Measurements from ENCODE around the gene SNRNP70. TPM values are rescaled to one million over a fixed set of nuclear protein-coding genes. Genes with fewer than 3 reads are reported as not detected.

SNRNP70 gene
- total RNA-seq, 3 donors from 2014 or later: 222 to 444 (median 316) TPM

DNA sequence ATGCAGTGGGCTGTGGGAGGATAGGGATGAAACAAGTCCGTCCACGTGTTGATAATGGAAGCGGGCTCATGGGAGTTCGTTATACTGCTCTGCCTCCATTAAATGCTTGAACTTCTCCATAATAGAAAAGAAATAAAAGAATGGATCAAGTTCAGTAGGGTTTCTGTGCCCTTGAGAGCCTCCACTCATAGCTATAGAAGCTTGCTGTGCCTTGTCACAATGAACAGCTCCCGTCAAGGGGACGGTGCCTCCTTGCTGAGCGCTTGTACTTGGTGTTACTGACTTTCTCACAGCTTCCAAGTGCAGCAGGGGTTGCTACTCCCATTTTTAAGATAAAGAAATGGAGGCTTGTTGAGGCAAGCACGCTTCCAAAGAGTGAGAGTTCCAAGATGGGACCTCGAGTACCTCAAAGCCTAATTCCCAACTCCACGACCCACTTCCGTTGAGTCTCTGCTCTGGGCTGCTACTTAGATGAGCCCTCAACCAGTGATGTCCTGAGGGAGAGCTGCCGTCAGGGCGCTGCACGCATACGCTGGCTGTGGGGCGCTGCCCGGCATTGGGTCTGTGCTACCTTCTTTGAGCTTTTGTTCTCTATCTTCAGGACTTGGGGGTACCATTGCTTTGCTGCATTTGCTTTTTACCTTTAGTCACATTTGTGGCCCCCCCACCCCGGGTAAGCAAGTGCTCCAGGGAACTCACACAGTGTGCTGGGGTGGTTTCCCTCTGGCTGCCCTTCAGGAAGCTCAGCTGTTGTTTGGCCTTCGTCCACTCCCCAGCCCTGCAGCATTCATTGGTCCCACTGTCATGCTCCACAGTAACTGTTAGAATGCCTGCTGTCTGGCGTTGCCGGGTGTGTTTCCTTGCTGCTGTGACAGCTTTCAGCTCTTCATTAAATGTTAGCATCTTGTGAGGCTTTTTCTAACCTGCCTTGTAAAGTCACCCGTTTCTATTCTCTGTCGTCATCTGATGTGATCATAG, 9.5 kb downstream of the SNRNP70 start:
- Histone ChIP-seq H3K36me3 (no peaks in the 10 kb centered on the region), H3K27ac (no peak overlapping the region)
- TF ChIP-seq, protein P1, sequence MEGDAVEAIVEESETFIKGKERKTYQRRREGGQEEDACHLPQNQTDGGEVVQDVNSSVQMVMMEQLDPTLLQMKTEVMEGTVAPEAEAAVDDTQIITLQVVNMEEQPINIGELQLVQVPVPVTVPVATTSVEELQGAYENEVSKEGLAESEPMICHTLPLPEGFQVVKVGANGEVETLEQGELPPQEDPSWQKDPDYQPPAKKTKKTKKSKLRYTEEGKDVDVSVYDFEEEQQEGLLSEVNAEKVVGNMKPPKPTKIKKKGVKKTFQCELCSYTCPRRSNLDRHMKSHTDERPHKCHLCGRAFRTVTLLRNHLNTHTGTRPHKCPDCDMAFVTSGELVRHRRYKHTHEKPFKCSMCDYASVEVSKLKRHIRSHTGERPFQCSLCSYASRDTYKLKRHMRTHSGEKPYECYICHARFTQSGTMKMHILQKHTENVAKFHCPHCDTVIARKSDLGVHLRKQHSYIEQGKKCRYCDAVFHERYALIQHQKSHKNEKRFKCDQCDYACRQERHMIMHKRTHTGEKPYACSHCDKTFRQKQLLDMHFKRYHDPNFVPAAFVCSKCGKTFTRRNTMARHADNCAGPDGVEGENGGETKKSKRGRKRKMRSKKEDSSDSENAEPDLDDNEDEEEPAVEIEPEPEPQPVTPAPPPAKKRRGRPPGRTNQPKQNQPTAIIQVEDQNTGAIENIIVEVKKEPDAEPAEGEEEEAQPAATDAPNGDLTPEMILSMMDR (IDR thresholded peaks at IDR 0.05): no peak
- TF ChIP-seq POLR2AphosphoS5 (IDR thresholded peaks at IDR 0.05) (no peak), POLR2A (IDR thresholded peaks at IDR 0.05) (no peak)

GRCh38 chr19:49097453-49098288, 12.4 kb downstream of the SNRNP70 start:
- no peaks in the 10 kb centered on the region for H3K27me3 ChIP-seq
- H3K27ac ChIP-seq: peak overlapping the region; percentile 66 to 69
- DNase-seq (ENCODE audit: low spot score in 2 of 2): peak; percentile 78 to 87
- no peaks in the 10 kb centered on the region for H3K9me3 ChIP-seq
- H3K4me3 ChIP-seq: no peak overlapping the region
- TF ChIP-seq POLR2AphosphoS5 (IDR thresholded peaks at IDR 0.05): no peak
- TF ChIP-seq, protein P1 (IDR thresholded peaks at IDR 0.05): peak; percentile 98 to 99 (median 99)
- H3K36me3 ChIP-seq: no peaks in the 10 kb centered on the region
- intact Hi-C loops (cut with DNase I; ENCODE audit: low total_unique reads): no loop called here
- H3K4me1 ChIP-seq: peaks cover 0 to 4% of the 10 kb centered on the region in 2 donors

More for the DNA sequence above, 9.5 kb downstream of the SNRNP70 start:
- Histone ChIP-seq H3K9me3 (no peaks in the 10 kb centered on the region), H3K4me3 (no peak overlapping the region), H3K27me3 (no peaks in the 10 kb centered on the region), H3K4me1 (peaks cover 0 to 4% of the 10 kb centered on the region in 2 donors)
- no peak for DNase-seq (ENCODE audit: low spot score in 2 of 2)
- intact Hi-C loops (cut with DNase I; ENCODE audit: low total_unique reads): no loop called here

DNA sequence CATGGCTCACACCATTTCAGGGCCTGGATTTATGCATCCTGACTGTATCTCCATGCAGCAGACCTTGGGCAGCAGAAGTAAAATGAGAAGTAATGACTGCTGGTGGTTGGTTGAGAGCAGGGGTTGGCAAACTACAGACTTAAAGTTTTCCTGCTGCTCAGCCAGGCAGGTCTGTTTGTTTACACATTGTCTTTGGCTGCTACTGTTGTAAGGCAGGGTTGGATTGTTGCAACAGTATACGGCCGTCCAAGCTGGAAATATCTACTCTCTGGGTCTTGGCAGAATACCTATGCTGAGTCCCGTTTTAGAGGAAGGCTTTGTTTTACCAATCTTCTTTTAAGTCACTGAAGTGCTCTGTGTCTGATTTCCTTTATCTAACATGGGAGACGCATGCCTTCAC, 13.5 kb downstream of the SNRNP70 start:
- Histone ChIP-seq H3K36me3 (no peaks in the 10 kb centered on the region), H3K4me1 (peaks cover 0 to 4% of the 10 kb centered on the region in 2 donors), H3K9me3 (no peaks in the 10 kb centered on the region), H3K27me3 (no peaks in the 10 kb centered on the region), H3K27ac (peak overlapping the region; percentile 66 to 69), H3K4me3 (no peak overlapping the region)
- intact Hi-C loops (cut with DNase I; ENCODE audit: low total_unique reads): no loop called here
- TF ChIP-seq POLR2A (IDR thresholded peaks at IDR 0.05) (no peak), POLR2AphosphoS5 (IDR thresholded peaks at IDR 0.05) (no peak)
- TF ChIP-seq, protein P1 (IDR thresholded peaks at IDR 0.05): no peak
- no peak for DNase-seq (ENCODE audit: low spot score in 2 of 2)

DNA sequence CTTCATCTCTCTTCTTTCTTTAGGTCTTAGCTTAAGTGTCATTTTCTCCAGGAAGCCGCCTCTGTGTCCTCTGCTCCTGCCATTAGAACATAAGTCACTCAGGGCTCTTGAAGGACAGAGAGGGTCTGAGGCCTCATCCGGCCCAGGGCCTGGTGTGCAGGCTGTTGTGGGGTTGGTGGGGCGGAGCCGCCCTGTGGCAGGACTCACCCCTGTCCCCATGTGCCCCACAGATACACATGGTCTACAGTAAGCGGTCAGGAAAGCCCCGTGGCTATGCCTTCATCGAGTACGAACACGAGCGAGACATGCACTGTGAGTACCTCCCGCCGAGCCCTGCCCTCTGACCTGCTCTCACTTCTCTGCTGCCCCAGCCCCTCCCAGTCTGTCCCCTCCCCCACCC, 15.9 kb downstream of the SNRNP70 start:
- Histone ChIP-seq H3K27ac (no peak overlapping the region), H3K4me1 (peaks cover 0 to 4% of the 10 kb centered on the region in 2 donors), H3K4me3 (no peak overlapping the region), H3K36me3 (no peaks in the 10 kb centered on the region), H3K27me3 (no peaks in the 10 kb centered on the region), H3K9me3 (no peaks in the 10 kb centered on the region)
- no peak for DNase-seq (ENCODE audit: low spot score in 2 of 2)
- intact Hi-C loops (cut with DNase I; ENCODE audit: low total_unique reads): no loop called here
- TF ChIP-seq, protein P1 (IDR thresholded peaks at IDR 0.05): no peak
- TF ChIP-seq POLR2AphosphoS5 (IDR thresholded peaks at IDR 0.05): no peak
- TF ChIP-seq POLR2A (IDR thresholded peaks at IDR 0.05): no peak
